A549 (cell line): Measurements from ENCODE around the gene NTM. TPM values are rescaled to one million over a fixed set of nuclear protein-coding genes. Genes with fewer than 3 reads are reported as not detected.

Experiments
- ATAC-seq, 2 experiments: fragments of 200-7000 bp in 1 of 2; fragments of >200 bp in 1 of 2; cut with Nextera tagmentation in 1 of 2; cut with Tn5 transposase in 1 of 2; 3 replicates each; pipeline versions ENCODE4 v1.8.0 to v1.9.1; 2018 to 2020; ENCODE audit warnings: mild to moderate bottlenecking in 1 of 2, moderate library complexity in 1 of 2
- CTCF ChIA-PET: fragments of 300-600 bp; sonication (Branson Sonifier 250); formaldehyde crosslinking; extraction: SDS; loops from one replicate; lab custom pipeline; 2021; ENCODE audit warnings: antibody characterized with exemption, inconsistent platforms; lab: Yijun Ruan, JAX
- POLR2A ChIA-PET: fragments of 350-600 bp; formaldehyde crosslinking; extraction: SDS; loops from one replicate; lab custom pipeline; 2021; ENCODE audit warnings: antibody characterized with exemption, inconsistent platforms; lab: Yijun Ruan, JAX
- DNase-seq, 2 experiments: peaks; one replicate each; pipeline versions ENCODE4 v3.0.0 to v3.0.0-alpha.2; 2011 to 2016; ENCODE audit warnings: low read depth in 1 of 2, low spot score in 1 of 2
- FAIRE-seq: peaks from 2 replicates; lab custom pipeline; 2011; peaks lifted over from hg19 to GRCh38; lab: Jason Lieb, UNC
- H3K27ac ChIP-seq, 2 experiments: fragments of >200 bp; sonication (Bioruptor Twin); formaldehyde crosslinking; 3 replicates each; pipeline ENCODE4 v1.5.1; 2016 to 2017
- H3K4me1 ChIP-seq: fragments of >200 bp; sonication (Bioruptor Twin); formaldehyde crosslinking; 3 replicates; pipeline ENCODE4 v1.6.1; 2016
- H3K4me2 ChIP-seq: fragments of >200 bp; sonication (Bioruptor Twin); formaldehyde crosslinking; 3 replicates; pipeline ENCODE4 v1.6.1; 2016
- H3K4me3 ChIP-seq: fragments of >200 bp; sonication (Bioruptor Twin); formaldehyde crosslinking; 3 replicates; pipeline ENCODE4 v1.5.1; 2016
- H3K9me3 ChIP-seq: fragments of >200 bp; sonication (Bioruptor Twin); formaldehyde crosslinking; 3 replicates; pipeline ENCODE4 v1.6.1; 2016
- ATOH8 ChIP-seq: fragments of 250-450 bp; sonication (Bioruptor Pico); IDR thresholded peaks from 2 replicates; pipeline ENCODE4 v1.5.0; 2020; ENCODE audit warnings: low read depth, mild to moderate bottlenecking, moderate library complexity
- CHD4 ChIP-seq: fragments of 200-600 bp; sonication (generic); IDR thresholded peaks from 2 replicates; pipeline ENCODE4 v1.6.1; 2016; ENCODE audit warnings: antibody characterized with exemption, mild to moderate bottlenecking, borderline replicate concordance
- ESRRA ChIP-seq: fragments of 150-350 bp; IDR thresholded peaks from 2 replicates; pipeline ENCODE4 v1.6.1; 2014; ENCODE audit warnings: mild to moderate bottlenecking, low read length, borderline replicate concordance
- HDAC2 ChIP-seq: fragments of 200-600 bp; sonication (generic); IDR thresholded peaks from 2 replicates; pipeline ENCODE4 v1.6.1; 2016
- HES2 ChIP-seq: fragments of >200 bp; sonication (Bioruptor Twin); formaldehyde crosslinking; IDR thresholded peaks from 2 replicates; pipeline ENCODE4 v1.6.1; 2016
- HOXB13 ChIP-seq: fragments of 250-450 bp; sonication (Bioruptor Pico); IDR thresholded peaks from 2 replicates; pipeline ENCODE4 v1.5.0; 2020; ENCODE audit warnings: low read depth, mild to moderate bottlenecking, moderate library complexity
- JUNB ChIP-seq: fragments of >200 bp; sonication (Bioruptor Twin); formaldehyde crosslinking; IDR thresholded peaks from 2 replicates; pipeline ENCODE4 v1.6.1; 2016
- KDM5A ChIP-seq: fragments of 200-600 bp; sonication (generic); IDR thresholded peaks from 2 replicates; pipeline ENCODE4 v1.6.1; 2016; ENCODE audit warnings: antibody characterized with exemption, mild to moderate bottlenecking
- MYC ChIP-seq: IDR thresholded peaks from 2 replicates; pipeline ENCODE4 v1.6.1; 2012; ENCODE audit warnings: mild to moderate bottlenecking, inconsistent platforms, low read length, improper control_type of control experiment, borderline replicate concordance
- NFE2L2 ChIP-seq: fragments of 150-350 bp; conservative IDR thresholded peaks from 2 replicates; pipeline ENCODE4 v1.6.1; 2014; ENCODE audit warnings: low read length
- NPAS2 ChIP-seq: fragments of 250-450 bp; sonication (Bioruptor Pico); IDR thresholded peaks from 2 replicates; pipeline ENCODE4 v1.8.0; 2022; ENCODE audit warnings: mild to moderate bottlenecking, moderate library complexity, borderline replicate concordance
- PHF8 ChIP-seq: fragments of 200-600 bp; sonication (generic); IDR thresholded peaks from 2 replicates; pipeline ENCODE4 v1.6.1; 2016; ENCODE audit warnings: low read depth, mild to moderate bottlenecking, antibody characterized with exemption, moderate library complexity, borderline replicate concordance
- REST ChIP-seq: fragments of 200-600 bp; sonication (generic); IDR thresholded peaks from 2 replicates; pipeline ENCODE4 v1.6.1; 2016; ENCODE audit warnings: antibody characterized with exemption, mild to moderate bottlenecking, moderate library complexity
- RFX5 ChIP-seq: fragments of 450-650 bp; IDR thresholded peaks from 2 replicates; pipeline ENCODE4 v1.7.1; 2014; ENCODE audit warnings: antibody characterized with exemption, mild to moderate bottlenecking, moderate library complexity
- RNF2 ChIP-seq: fragments of 200-600 bp; sonication (generic); IDR thresholded peaks from 2 replicates; pipeline ENCODE4 v1.6.1; 2016; ENCODE audit warnings: low read depth, mild to moderate bottlenecking, antibody characterized with exemption, moderate library complexity, borderline replicate concordance
- SMC3 ChIP-seq: fragments of >200 bp; sonication (Bioruptor Twin); formaldehyde crosslinking; IDR thresholded peaks from 3 replicates; pipeline ENCODE4 v1.6.1; 2018; ENCODE audit warnings: inconsistent platforms
- TFCP2L1 ChIP-seq: fragments of 250-450 bp; sonication (Bioruptor Pico); IDR thresholded peaks from 2 replicates; pipeline ENCODE4 v1.5.0; 2021; ENCODE audit warnings: mild to moderate bottlenecking
- ZC3H11A ChIP-seq: fragments of 450-650 bp; IDR thresholded peaks from 2 replicates; pipeline ENCODE4 v1.6.1; 2014; ENCODE audit warnings: antibody characterized with exemption, mild to moderate bottlenecking
- ZFP36 ChIP-seq: fragments of 450-650 bp; IDR thresholded peaks from 2 replicates; pipeline ENCODE4 v1.6.1; 2014; ENCODE audit warnings: borderline replicate concordance; ENCODE audit not compliant: partially characterized antibody
- WGBS: methylation state at CpG from one replicate; pipeline ENCODE4 v1.1.6; 2017; ENCODE audit errors: missing lambda C conversion rate; 5-methylcytosine and 5-hydroxymethylcytosine counted together
- polyA plus RNA-seq, 4 experiments: library from polyadenylated mRNA; depleted of rRNA in 3 of 4; stranded (reverse); fragments of >200 nt; fragmentation: RNase III in 1 of 4; extraction: RNeasy Plus Mini Kit Qiagen cat#74134 plus additional on column Dnase treatment in 1 of 4; gene quantifications; 2 replicates in 3 of 4; 3 replicates in 1 of 4; pipeline ENCODE4 v1.2.3, GENCODE V29; 2011 to 2017
- TF ChIP-seq, protein P1 (sequence below): IDR thresholded peaks from 2 replicates; pipeline ENCODE4 v1.6.1; 2012; ENCODE audit warnings: low read depth, borderline replicate concordance
- TF ChIP-seq, protein P2 (sequence below): fragments of >200 bp; sonication (Bioruptor Twin); formaldehyde crosslinking; IDR thresholded peaks from 3 replicates; pipeline ENCODE4 v1.5.1; 2016
- TF ChIP-seq, protein P3 (sequence below): fragments of 250-450 bp; sonication (Bioruptor Pico); IDR thresholded peaks from 2 replicates; pipeline ENCODE4 v1.5.0; 2021; ENCODE audit warnings: mild to moderate bottlenecking, moderate library complexity, borderline replicate concordance

NTM gene
- polyA plus RNA-seq, 2 of the 4 experiments (the other 2 are of a cell fraction) = not detected

GRCh38 chr11:131663405-131664200, 293.2 kb downstream of the NTM start:
- 26% methylated on average over 9 of the region's 10 CpGs for WGBS
- no peak overlapping the region for H3K4me3 ChIP-seq
- POLR2A ChIA-PET = no interaction called here
- no peaks in the 10 kb centered on the region for H3K9me3 ChIP-seq
- H3K4me1 ChIP-seq = no peaks in the 10 kb centered on the region
- no peak overlapping the region for H3K27ac ChIP-seq
- ATAC-seq (no peak), DNase-seq (no peak), FAIRE-seq (no peak)
- CTCF ChIA-PET = interaction anchor here (1.4 to 1.7 kb wide), 2 partner anchors 11 to 1233 kb away, joined by 3 to 8 read pairs; no protein-coding TSS in a partner anchor
- TF ChIP-seq REST = no peak
- TF ChIP-seq CHD4 = no peak
- TF ChIP-seq, protein P1, sequence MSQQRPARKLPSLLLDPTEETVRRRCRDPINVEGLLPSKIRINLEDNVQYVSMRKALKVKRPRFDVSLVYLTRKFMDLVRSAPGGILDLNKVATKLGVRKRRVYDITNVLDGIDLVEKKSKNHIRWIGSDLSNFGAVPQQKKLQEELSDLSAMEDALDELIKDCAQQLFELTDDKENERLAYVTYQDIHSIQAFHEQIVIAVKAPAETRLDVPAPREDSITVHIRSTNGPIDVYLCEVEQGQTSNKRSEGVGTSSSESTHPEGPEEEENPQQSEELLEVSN = no peak
- TF ChIP-seq ZC3H11A = no peak
- no peak for TF ChIP-seq HDAC2
- TF ChIP-seq SMC3 = no peak
- no peak overlapping the region for H3K4me2 ChIP-seq

GRCh38 chr11:131664293-131664692, 293.9 kb downstream of the NTM start:
- Histone ChIP-seq H3K9me3 (no peaks in the 10 kb centered on the region), H3K27ac (no peak overlapping the region), H3K4me3 (no peak overlapping the region), H3K4me1 (no peaks in the 10 kb centered on the region), H3K4me2 (no peak overlapping the region)
- ATAC-seq (no peak), FAIRE-seq (no peak), DNase-seq (no peak)
- CTCF ChIA-PET = interaction anchor here (1.4 to 1.7 kb wide), 2 partner anchors 10 to 1234 kb away, joined by 3 to 8 read pairs; no protein-coding TSS in a partner anchor
- TF ChIP-seq ZC3H11A (no peak), HES2 (no peak), NPAS2 (no peak), ESRRA (no peak), RFX5 (no peak), HOXB13 (CRISPR knock-in tag) (no peak), ZFP36 (no peak), RNF2 (no peak)
- TF ChIP-seq, protein P2, sequence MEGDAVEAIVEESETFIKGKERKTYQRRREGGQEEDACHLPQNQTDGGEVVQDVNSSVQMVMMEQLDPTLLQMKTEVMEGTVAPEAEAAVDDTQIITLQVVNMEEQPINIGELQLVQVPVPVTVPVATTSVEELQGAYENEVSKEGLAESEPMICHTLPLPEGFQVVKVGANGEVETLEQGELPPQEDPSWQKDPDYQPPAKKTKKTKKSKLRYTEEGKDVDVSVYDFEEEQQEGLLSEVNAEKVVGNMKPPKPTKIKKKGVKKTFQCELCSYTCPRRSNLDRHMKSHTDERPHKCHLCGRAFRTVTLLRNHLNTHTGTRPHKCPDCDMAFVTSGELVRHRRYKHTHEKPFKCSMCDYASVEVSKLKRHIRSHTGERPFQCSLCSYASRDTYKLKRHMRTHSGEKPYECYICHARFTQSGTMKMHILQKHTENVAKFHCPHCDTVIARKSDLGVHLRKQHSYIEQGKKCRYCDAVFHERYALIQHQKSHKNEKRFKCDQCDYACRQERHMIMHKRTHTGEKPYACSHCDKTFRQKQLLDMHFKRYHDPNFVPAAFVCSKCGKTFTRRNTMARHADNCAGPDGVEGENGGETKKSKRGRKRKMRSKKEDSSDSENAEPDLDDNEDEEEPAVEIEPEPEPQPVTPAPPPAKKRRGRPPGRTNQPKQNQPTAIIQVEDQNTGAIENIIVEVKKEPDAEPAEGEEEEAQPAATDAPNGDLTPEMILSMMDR = no peak
- POLR2A ChIA-PET = no interaction called here
- 71% methylated on average over 6 of the region's 6 CpGs for WGBS

DNA sequence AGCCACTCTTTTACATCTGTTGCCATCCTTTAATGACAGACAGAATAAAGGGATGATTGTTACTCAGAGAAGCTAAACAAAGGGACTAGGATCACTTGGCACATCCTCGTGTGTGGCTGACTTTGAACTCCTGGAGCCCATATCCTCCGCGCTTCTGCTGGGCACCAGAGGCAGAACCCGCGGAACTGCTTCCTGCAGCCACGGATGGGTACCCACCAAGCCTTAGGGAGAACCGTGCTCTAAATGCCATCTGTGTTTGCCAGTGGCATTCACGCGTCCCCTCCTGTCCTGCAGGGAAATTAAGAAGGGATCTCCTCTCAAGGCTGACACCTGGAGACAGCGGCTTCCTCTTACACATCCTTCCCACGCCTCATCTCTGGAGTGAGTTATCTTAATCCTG, 294.4 kb downstream of the NTM start:
- H3K4me2 ChIP-seq = no peak overlapping the region
- H3K4me3 ChIP-seq = no peak overlapping the region
- H3K9me3 ChIP-seq = no peaks in the 10 kb centered on the region
- H3K4me1 ChIP-seq = no peaks in the 10 kb centered on the region
- ChIA-PET POLR2A (no interaction called here), CTCF (interaction anchor here (1.0 to 1.5 kb wide), 3 partner anchors 8 to 18 kb away, joined by 3 read pairs; no protein-coding TSS in a partner anchor)
- no peak for ATAC-seq
- H3K27ac ChIP-seq = no peak overlapping the region
- no peak for FAIRE-seq
- no peak for DNase-seq
- 53% methylated on average over 8 of the region's 11 CpGs for WGBS
- no peak for TF ChIP-seq MYC
- no peak for TF ChIP-seq KDM5A
- TF ChIP-seq ESRRA = no peak
- no peak for TF ChIP-seq TFCP2L1 (CRISPR knock-in tag)
- TF ChIP-seq ATOH8 (CRISPR knock-in tag) = no peak
- no peak for TF ChIP-seq PHF8
- TF ChIP-seq JUNB = no peak
- TF ChIP-seq, protein P3, sequence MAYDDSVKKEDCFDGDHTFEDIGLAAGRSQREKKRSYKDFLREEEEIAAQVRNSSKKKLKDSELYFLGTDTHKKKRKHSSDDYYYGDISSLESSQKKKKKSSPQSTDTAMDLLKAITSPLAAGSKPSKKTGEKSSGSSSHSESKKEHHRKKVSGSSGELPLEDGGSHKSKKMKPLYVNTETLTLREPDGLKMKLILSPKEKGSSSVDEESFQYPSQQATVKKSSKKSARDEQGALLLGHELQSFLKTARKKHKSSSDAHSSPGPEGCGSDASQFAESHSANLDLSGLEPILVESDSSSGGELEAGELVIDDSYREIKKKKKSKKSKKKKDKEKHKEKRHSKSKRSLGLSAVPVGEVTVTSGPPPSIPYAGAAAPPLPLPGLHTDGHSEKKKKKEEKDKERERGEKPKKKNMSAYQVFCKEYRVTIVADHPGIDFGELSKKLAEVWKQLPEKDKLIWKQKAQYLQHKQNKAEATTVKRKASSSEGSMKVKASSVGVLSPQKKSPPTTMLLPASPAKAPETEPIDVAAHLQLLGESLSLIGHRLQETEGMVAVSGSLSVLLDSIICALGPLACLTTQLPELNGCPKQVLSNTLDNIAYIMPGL (CRISPR knock-in tag) = no peak
- no peak for TF ChIP-seq NFE2L2
